T1000 (cell line): Measurements from ENCODE around the gene NUP153.
"Not testable (repeated sequence)": the region's sequence is repeated elsewhere in the genome, so short reads cannot be mapped to it uniquely, and the experiment has no call there.

Experiments
- DNase-seq: peaks from one replicate; lab custom pipeline; 2025; ENCODE audit warnings: mixed read lengths; lab: John Stamatoyannopoulos, UW

NUP153 gene

DNA sequence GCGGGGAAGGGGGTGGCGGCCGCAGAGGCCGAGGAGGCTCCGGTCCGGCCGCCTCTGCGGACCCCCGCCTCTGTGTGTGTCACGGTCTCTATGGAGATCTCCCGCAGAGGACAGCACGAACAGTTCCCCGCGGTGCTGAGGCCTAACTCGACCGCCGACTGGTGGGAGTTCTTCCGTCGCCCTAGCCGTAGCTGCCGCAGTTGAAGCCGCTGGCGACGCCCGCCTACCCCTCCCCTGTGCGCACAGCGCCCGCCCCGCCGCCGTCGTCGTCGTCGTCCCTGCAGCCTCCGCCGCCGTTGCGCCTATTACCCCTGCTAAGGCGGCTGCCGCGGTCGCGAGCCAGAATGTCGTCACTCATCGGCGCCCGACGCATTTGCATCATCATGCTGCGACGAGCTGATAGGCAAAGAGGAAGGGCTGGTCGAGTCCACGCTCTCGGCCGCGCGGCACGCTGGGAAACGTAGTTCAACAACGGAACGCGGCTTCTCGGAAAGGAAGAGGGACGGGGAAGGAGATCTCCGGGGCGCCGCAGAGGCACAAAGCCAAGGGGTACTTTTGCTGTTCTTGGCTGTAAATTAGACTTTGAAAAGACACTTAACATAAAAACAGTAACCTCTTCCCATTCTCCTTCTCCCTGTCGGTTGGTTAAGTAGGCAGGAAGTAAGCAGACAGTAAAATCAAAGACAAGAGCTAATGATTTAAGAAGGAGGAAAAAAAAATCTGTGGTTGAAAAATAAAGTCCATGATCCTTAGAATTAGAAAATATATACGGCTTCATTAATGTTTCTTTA, at the start of gene NUP153:
TSS of gene NUP153 (minus strand) at position 346 of the 791 bp plus-strand sequence. CDS start 538 bp downstream, outside the sequence.
- DNase-seq, result peak; percentile 95

GRCh38 chr6:17754254-17754653, 47.5 kb upstream of the NUP153 start:
- DNase-seq, result no peak

- DNase-seq, result not testable (repeated sequence)
Observed at GRCh38 chr6:17745324-17745723, 38.6 kb upstream of the NUP153 start.

DNA sequence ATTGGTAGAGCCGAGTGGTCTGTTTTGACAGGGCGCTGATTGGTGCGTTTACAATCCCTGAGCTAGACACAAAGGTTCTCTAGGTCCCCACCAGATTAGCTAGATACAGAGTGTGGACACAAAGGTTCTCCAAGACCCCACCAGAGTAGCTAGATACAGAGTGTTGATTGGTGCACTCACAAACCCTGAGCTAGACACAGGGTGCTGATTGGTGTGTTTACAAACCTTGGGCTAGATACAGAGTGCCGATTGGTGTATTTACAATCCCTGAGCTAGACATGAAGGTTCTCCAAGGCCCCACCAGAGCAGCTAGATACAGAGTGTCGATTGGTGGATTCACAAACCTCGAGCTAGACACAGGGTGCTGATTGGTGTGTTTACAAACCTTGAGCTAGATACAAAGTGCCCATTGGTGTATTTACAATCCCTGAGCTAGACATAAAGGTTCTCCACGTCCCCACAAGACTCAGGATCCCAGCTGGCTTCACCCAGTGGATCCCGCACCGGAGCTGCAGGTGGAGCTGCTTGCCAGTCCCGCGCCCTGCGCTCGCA, 38.1 kb upstream of the NUP153 start:
- DNase-seq, result not testable (repeated sequence)

DNA sequence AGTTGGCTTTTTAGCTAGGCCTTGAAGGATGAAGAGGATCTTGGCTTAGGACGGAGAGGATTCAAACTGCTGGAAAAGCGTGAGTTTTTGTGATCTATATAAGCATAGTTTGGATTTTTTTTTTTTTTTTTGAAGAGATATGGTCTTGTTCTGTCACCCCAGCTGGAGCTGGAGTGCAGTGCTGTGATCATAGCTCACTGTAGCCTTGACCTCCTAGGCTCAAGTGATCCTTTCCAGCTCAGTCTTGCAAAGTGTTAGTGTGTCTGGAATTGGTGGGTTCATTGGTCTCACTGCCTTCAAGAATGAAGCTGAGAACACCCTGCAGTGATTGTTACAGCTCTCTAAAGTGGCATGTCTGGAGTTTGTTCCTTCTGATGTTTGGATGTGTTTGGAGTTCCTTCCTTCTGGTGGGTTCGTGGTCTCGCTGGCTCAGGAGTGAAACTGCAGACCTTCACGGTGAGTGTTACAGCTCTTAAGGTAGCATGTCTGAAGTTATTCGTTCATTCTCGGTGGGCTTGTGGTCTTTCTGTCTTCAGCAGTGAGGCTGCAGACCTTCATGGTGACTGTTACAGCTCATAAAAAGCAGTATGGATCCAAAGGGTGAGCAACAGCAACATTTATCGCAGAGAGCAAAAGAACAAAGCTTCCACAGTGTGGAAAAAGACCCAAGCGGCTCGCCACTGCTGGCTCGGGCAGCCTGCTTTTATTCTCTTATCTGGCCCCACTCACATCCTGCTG, 37.5 kb upstream of the NUP153 start:
- no peak for DNase-seq

GRCh38 chr6:17741507-17741906, 34.8 kb upstream of the NUP153 start:
- DNase-seq, result no peak

- DNase-seq, result no peak
Observed at GRCh38 chr6:17740559-17741220, 34.0 kb upstream of the NUP153 start.

- DNase-seq, result no peak
Observed at GRCh38 chr6:17737704-17738252, 31.1 kb upstream of the NUP153 start.

DNA sequence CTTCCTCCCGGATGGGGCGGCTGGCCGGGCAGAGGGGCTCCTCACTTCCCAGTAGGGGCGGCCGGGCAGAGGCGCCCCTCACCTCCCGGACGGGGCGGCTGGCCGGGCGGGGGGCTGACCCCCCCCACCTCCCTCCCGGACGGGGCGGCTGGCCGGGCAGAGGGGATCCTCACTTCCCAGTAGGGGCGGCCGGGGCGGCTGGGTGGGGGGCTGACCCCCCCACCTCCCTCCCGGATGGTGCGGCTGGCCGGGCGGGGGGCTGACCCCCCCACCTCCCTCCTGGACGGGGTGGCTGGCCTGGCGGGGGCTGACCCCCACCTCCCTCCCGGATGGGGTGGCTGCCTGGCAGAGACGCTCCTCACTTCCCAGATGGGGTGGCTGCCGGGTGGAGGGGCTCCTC, 28.6 kb upstream of the NUP153 start:
- DNase-seq, result not testable (repeated sequence)

GRCh38 chr6:17730078-17730704, 23.5 kb upstream of the NUP153 start:
- no peak for DNase-seq

DNA sequence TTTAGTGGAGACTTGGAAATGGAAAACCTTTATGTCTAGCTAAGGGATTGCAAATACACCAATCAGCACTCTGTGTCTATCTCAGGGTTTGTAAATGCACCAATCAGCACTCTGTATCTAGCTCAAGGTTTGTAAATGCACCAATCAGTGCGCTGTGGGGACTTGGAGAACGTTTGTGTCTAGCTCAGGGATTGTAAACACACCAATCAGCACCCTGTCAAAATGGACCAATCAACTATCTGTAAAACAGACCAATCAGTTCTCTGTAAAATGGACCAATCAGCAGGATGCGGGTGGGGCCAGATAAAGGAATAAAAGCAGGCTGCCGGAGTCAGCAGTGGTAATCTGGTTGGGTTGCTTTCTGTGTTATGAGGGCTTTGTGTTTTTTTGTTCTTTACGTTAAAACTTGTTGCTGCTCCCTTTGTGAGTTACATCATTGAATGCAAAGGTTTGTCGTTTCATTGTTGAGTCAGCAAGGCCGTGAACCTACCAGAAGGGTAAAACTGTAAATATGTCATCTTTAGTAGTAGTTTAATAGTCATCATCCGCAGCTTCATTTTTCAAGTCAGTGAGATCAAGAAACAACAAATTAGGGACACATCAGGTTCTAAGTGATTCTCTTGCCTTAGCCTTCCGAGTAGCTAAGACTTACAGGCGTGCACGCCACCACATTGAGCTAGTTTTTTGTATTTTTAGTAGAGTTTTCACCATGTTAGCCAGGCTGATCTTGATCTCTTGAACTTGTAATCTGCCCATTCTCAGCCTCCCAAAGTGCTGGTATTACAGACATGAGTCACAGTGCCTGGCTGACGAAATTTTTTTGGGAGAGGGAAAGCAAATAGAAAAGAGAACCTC, 22.7 kb upstream of the NUP153 start:
- DNase-seq, result no peak

DNA sequence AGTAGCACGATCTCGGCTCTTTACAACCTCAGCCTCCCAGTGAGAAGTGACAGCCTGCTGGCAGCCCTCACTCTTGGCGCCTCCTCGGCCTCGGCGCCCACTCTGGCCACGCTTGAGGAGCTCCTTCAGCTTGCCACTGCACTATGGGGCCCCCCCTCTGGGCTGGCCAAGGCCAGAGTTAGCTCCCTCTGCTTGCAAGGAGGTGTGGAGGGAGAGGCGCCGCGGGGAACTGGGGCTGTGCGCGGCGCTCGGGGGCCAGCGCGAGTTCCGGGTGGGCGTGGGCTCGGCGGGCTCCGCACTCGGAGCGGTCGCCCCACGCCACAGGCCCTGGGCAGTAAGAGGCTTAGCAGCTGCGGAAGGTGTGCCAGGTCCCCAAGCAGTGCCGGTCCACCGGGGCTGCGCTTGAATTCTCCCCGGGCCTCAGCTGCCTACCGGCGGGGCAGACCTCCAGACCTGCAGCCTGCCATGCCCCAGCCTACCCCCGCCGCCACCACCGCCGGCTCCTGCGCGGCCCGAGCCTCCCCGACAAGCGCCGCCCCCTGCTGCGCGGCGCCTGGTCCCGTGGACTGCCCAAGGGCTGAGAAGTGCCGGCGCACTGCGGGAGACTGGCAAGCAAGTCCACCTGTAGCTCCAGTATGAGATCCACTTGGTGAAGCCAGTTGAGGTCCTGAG, 22.0 kb upstream of the NUP153 start:
- no peak for DNase-seq

GRCh38 chr6:17725083-17725482, 18.4 kb upstream of the NUP153 start:
- no peak for DNase-seq

GRCh38 chr6:17724341-17724740, 17.6 kb upstream of the NUP153 start:
- DNase-seq, result no peak

DNA sequence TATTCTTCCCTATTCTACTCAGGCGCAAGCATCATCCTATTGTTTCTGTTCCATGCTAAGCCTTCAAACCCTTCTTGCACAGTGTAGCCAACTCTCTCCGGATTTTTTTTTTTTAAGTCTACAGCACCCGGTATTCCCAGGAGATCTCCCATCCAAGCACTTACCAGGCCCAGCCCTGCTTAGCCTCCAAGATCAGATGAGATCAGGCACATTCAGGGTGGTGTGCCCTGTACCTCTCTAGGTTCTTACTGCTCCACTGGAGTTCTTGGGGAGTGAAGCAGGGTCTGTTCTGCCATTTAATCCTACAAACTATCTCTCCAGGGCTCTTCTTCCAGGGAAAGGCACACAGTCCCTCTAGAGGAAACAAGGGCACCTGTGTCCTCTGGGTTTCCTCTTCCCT, 14.9 kb upstream of the NUP153 start:
- no peak for DNase-seq

DNA sequence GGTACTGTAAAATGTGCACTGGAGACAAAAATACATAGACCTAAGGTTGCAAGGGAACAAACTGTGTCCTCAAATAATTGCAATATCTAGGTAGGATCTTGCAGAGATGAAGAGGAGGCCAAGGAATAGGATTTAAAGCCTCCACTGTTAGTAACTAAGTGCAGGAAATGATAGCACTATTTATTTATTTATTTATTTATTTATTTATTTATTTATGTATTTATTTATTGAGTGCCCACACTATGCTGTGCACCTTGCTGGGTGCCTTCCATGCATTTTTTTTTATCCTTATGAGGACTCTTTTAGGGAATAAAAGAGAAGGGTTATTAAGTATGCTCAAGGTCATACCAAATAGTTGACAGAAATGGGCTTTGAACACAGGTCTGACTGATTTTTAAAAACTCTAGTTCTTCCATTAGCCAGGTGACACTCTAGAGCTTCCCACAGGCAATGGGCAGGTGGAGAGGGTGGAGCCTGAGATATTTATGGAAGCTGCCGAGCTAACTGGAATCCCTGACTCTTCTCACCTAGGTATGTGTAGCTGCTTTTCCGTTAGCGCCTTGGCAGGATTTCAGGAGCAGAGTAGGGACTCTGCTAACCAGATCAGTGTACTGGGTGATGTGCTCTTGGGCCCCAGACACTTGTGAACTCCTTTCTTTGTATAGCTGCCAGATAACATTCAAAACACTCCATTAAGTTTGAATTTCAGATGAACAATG, 12.8 kb upstream of the NUP153 start:
- no peak for DNase-seq

GRCh38 chr6:17716221-17716620, 9.5 kb upstream of the NUP153 start:
- no peak for DNase-seq

DNA sequence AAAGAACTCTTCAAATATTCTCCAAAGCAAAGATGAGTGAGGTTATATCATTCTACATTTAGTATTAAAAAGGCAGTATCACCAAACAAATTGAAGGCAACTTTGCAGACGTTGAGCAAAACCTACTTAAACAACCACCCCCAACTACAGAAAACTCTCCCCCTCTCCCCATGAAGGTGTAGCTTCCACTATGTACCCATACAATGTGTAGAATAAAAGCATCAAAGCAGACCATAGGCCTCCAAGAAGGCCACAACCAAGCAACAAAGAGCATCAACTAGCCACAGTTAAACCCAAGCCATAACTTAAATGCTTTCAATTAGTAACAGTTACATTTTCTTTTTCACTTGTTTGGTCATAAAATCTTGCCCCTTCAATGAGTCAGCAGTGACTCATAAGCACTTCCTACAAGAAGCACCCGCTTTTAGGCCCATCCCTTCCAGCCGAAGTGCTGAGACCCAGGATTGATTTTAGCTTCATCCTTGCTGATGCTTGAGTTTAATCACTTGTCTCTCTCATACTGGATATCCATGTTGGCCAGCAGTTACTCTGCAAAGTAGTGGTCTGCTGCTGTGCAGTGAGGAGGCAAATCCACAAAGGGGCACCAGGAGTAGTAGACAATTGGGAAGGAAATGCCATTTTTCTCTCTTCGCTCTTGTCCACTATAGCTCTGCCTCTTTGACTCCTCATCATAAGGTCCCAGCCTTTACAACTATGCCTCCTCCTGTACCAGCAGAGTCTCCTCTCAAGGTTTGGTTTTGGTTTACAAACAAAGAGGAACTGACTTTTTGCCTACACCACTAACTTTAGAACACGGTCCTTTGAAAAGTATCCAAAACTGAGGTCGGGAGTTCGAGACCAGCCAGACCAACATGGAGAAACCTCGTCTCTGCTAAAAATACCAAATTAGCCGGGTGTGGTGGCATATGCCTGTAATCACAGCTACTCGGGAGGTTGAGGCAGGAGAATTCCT, 8.4 kb upstream of the NUP153 start:
- DNase-seq, result peak; percentile 27
